Right cardiac atrium (tissue), 5 donors: Measurements from ENCODE around the gene SLC6A18. TPM values are rescaled to one million over a fixed set of nuclear protein-coding genes. Genes with fewer than 3 reads are reported as not detected.

ENCODE experiments used
- ATAC-seq, 2 donors: fragments of 200-7000 bp; cut with Tn5 transposase; one replicate each; pipeline versions ENCODE4 v1.8.0 to v1.9.1; 2020; ENCODE audit warnings: moderate library complexity in 2 of 2, mild to moderate bottlenecking in 1 of 2
- DNase-seq, 3 donors: peaks; one replicate each; pipeline ENCODE4 v3.0.0-alpha.2; 2020
- H3K27ac ChIP-seq: one replicate; pipeline ENCODE4 v1.5.1; 2013; ENCODE audit warnings: mild to moderate bottlenecking, low read length, control low read depth, moderate library complexity
- H3K27me3 ChIP-seq: one replicate; pipeline ENCODE4 v1.6.1; 2013; ENCODE audit not compliant: control insufficient read depth, insufficient read depth
- H3K4me1 ChIP-seq: one replicate; pipeline ENCODE4 v1.6.1; 2013; ENCODE audit warnings: low read length; ENCODE audit not compliant: control insufficient read depth, insufficient read depth
- H3K4me3 ChIP-seq: one replicate; pipeline ENCODE4 v1.5.1; 2013; ENCODE audit warnings: low read length, control low read depth
- H3K9me3 ChIP-seq: one replicate; pipeline ENCODE4 v1.6.1; 2013; ENCODE audit warnings: low read length; ENCODE audit not compliant: control insufficient read depth
- WGBS: extraction: QIAGEN DNeasy Blood & Tissue Kit; methylation state at CpG from one replicate; pipeline ENCODE4 v1.1.7; 2013; 5-methylcytosine and 5-hydroxymethylcytosine counted together
- intact Hi-C, 4 donors: fragments of 100-400 bp; cut with DNase I; formaldehyde crosslinking; loops; one replicate each; pipeline versions ENCODE4 v1.11.0 to v1.14.0; 2022 to 2023
- polyA plus RNA-seq: library from polyadenylated mRNA; stranded (reverse); fragments of 200-250 nt; gene quantifications from one replicate; pipeline ENCODE4 v1.2.3, GENCODE V29; 2013
- total RNA-seq, 4 donors: library from RNA; stranded (reverse); fragmentation: NEBNext Ultra II Directional; extraction: Animal tissue kit (Norgen Biotek cat#: 25700); gene quantifications; one replicate each; pipeline ENCODE4 v1.2.1, GENCODE V29; 2021
- donor health status: healthy with polysubstance abuse.
- donor health status: DM: no; HTN: yes; CAD: no.
- donor health status: DM: no; HTN: no; CAD: no.
- donor health status: DM: no; HTN: yes; CAD: no; lungs with severe emphysema.
- donor health status: DM: yes; HTN: yes; CAD: no.

Gene SLC6A18
- total and polyA plus RNA-seq, 5 donors: not detected

DNA sequence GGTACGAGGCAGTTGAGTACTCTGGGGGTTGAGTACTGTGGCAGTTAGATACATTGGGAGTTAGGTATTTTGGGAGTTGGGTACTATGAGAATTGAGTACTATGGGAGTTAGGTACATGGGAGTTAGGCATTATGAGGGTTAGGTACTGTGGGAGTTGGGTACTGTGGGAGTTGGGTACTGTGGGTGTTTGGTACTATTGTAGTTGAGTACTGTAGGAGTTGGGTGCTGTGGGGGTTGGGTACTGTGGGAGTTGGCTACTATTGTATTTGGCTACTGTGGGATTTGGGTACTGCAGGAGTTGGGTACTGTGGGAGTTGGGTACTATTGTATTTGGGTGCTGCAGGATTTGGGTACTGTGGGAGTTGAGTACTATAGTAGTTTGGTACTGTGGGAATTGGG, 28.6 kb upstream of the SLC6A18 start:
- 71% methylated on average over 1 of the region's 1 CpG for WGBS
- H3K27me3 ChIP-seq: no peaks in the 10 kb centered on the region
- DNase-seq: no peak

DNA sequence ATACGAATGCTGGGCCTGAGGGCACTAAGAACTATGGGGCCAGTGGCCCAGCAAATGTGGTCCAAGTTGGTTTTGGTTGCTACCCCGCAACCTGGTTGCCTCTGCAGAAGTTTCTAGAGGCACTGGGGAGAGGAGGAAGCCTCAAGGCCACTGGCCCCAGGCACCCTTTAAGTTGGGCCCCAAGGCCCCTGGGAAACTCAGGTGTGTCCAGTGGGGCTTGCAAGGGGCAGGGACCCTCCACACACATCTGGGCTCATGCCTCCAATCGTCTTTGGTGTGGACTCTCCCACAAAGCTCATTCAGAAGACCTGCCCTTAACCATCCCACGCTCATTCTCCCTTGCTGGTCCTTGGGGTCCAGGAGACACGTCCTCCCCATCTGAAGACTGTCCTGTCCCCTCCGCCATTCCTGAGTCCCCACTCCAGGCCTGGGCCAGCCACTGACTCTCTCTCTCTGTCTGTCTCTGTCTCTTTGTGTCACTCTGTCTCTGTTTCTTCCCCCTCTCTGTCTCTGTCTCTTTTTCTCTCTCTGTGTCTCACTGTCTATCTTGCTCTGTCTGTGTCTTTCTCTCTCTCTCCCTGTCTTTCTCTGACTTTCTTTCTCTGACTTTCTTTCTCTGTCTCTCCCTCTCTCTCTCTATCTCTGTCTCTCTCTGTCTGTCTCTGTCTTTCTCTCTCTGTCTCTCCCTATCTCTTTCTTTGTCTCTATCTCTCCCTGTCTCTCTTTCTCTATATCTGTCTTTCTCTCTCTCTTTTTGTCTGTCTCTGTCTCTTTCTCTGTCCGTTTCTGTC, 27.1 kb upstream of the SLC6A18 start:
- 84% methylated on average over 7 of the region's 7 CpGs for WGBS
- intact Hi-C loops: no loop called here
- no peaks in the 10 kb centered on the region for H3K27me3 ChIP-seq
- DNase-seq: peak in 2 of 3 donors; percentile 3 to 25
- H3K4me3 ChIP-seq: no peak overlapping the region
- ATAC-seq: no peak
- H3K27ac ChIP-seq: no peak overlapping the region
- H3K4me1 ChIP-seq: no peaks in the 10 kb centered on the region
- H3K9me3 ChIP-seq: no peaks in the 10 kb centered on the region

More for the DNA sequence above, 28.6 kb upstream of the SLC6A18 start:
- Histone ChIP-seq H3K27ac (no peak overlapping the region), H3K4me3 (no peak overlapping the region), H3K9me3 (no peaks in the 10 kb centered on the region), H3K4me1 (no peaks in the 10 kb centered on the region)
- intact Hi-C loops: no loop called here
- no peak for ATAC-seq

- no peak for ATAC-seq
- no peak overlapping the region for H3K27ac ChIP-seq
- H3K4me3 ChIP-seq: no peak overlapping the region
- intact Hi-C loops: no loop called here
- no peaks in the 10 kb centered on the region for H3K9me3 ChIP-seq
- no peaks in the 10 kb centered on the region for H3K27me3 ChIP-seq
- no peaks in the 10 kb centered on the region for H3K4me1 ChIP-seq
- DNase-seq: no peak
Observed at GRCh38 chr5:1199340-1199648, 25.9 kb upstream of the SLC6A18 start.

GRCh38 chr5:1199649-1200494, 25.3 kb upstream of the SLC6A18 start:
- DNase-seq (peak in 2 of 3 donors; percentile 23 to 36), ATAC-seq (no peak)
- no peaks in the 10 kb centered on the region for H3K4me1 ChIP-seq
- H3K27me3 ChIP-seq: no peaks in the 10 kb centered on the region
- 38% methylated on average over 26 of the region's 26 CpGs for WGBS
- no peak overlapping the region for H3K27ac ChIP-seq
- no peaks in the 10 kb centered on the region for H3K9me3 ChIP-seq
- intact Hi-C loops: no loop called here
- H3K4me3 ChIP-seq: no peak overlapping the region

- WGBS: 67% methylated on average over 28 of the region's 28 CpGs
- Histone ChIP-seq H3K27me3 (no peaks in the 10 kb centered on the region), H3K9me3 (no peaks in the 10 kb centered on the region), H3K4me3 (no peak overlapping the region), H3K4me1 (no peaks in the 10 kb centered on the region), H3K27ac (no peak overlapping the region)
- ATAC-seq: no peak
- peak; percentile 5 to 44 (median 13) for DNase-seq
- intact Hi-C loops: no loop called here
Observed at GRCh38 chr5:1200495-1201326, 24.5 kb upstream of the SLC6A18 start.

- no peak for ATAC-seq
- H3K4me1 ChIP-seq: no peaks in the 10 kb centered on the region
- DNase-seq: peak; percentile 10 to 53 (median 42)
- no peak within 1 kb of the TSS for H3K27ac ChIP-seq
- no peak within 1 kb of the TSS for H3K4me3 ChIP-seq
- intact Hi-C loops: no loop called here
- H3K27me3 ChIP-seq: no peaks in the 10 kb centered on the region
- 67% methylated on average over 51 of the region's 51 CpGs for whole genome bisulfite sequencing
- H3K9me3 ChIP-seq: no peaks in the 10 kb centered on the region
Observed at GRCh38 chr5:1201327-1202025, 23.7 kb upstream of the SLC6A18 start, which contains the start of gene SLC6A19. TSS of gene SLC6A19 (plus strand) at chr5:1201595. CDS start at chr5:1201651, 56 bp downstream.

DNA sequence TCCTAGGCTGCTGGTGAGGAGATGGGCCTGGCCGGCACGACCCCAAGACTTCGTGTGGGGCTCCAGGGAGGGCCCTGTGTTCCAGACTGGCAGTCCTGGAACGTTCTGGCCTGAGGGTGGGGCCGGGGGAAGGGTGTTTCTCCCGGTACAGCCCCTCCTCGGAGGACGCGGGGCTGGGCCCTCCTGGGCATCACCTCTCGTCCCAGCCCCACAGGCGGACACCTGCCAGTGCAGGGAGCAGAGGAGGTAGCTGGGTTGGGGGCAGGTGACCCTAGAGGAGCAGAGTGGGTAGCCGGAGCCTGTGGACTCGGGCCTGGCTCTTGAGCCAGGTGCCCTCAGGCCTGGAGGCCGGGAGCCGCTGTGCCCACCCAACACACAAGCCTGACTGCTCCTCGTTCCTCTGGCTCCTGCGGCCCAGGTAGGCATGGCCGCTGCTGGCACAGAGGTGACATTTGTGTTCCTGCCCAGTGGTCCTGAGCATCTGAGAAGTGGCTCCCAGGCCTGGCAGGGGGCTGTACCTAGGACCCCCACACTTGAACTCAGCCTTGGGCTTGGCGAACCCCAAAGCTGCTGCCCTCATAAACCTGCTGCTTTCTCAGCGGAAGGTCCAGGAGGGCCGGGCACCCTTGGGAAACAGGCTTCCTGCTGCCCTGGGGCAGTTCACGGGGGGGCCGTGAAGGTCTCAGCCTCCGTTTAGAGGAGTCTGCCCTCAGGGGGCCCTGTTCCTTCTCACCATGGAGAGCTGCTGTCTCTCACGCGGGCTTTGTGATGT, 23.0 kb upstream of the SLC6A18 start:
- Histone ChIP-seq H3K27ac (no peak overlapping the region), H3K9me3 (no peaks in the 10 kb centered on the region), H3K4me3 (no peak overlapping the region), H3K27me3 (no peaks in the 10 kb centered on the region), H3K4me1 (no peaks in the 10 kb centered on the region)
- ATAC-seq: no peak
- WGBS: 73% methylated on average over 26 of the region's 26 CpGs
- intact Hi-C loops: no loop called here
- peak; percentile 5 to 53 (median 31) for DNase-seq

DNA sequence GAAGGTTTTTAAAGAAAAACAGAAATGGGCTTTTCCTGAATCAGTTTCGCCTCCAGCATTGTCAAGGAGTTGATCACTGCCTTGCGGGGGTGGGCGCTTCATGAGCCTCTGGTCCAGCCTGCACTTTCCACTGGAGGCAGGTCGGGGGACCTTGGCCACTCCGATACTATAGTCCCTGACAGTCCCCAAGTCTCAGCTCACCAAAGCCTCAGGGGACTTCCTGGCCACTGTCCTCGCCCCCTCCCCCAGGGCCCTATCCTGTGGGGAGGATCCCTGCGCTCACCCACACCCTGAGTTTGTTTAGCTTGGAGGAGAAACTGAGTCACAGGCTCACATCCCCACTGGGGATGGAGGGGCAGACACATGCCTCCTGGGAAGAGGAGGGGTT, 22.4 kb upstream of the SLC6A18 start:
- DNase-seq: peak; percentile 2 to 24 (median 13)
- intact Hi-C loops: no loop called here
- Histone ChIP-seq H3K27me3 (no peaks in the 10 kb centered on the region), H3K4me3 (no peak overlapping the region), H3K4me1 (no peaks in the 10 kb centered on the region), H3K27ac (no peak overlapping the region), H3K9me3 (no peaks in the 10 kb centered on the region)
- WGBS: 76% methylated on average over 7 of the region's 7 CpGs
- ATAC-seq: no peak

DNA sequence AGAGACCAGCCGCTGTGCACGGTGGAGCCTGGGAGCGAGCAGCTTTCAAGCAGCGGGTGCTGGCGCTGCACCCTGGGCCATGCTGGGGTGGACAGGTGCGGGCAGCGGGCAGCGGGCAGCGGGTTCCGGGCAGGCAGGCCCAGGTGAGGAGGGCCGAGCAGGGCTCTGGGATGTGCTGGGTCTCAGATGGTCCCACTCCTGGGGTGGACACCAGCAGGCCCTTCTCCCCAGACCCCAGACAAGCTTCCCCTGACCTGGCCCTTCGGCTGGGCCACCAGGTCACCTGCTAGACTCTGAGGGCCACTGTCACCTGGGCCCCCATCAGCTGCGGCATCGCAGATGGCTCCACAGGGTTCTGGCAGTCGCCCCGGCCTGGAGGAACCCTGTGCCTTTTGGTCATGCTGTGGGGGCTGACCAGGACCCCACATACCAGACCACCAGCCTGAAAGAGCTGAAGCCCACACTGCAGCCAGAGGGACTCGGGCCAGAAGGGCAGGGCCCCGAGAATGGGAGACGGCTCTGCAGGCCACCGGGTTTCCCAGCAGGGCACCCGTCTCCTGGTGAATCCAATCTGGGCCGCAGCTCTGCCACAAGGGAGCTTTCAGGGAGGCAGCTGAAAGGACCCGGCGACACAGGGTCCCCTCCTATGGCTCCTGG, 21.7 kb upstream of the SLC6A18 start:
- Histone ChIP-seq H3K9me3 (no peaks in the 10 kb centered on the region), H3K27me3 (no peaks in the 10 kb centered on the region), H3K4me1 (no peaks in the 10 kb centered on the region), H3K4me3 (no peak overlapping the region), H3K27ac (no peak overlapping the region)
- DNase-seq: peak; percentile 6 to 51 (median 32)
- intact Hi-C loops: no loop called here
- no peak for ATAC-seq
- 84% methylated on average over 24 of the region's 24 CpGs for WGBS
